Brain microvascular endothelial cell (primary cell): ENCODE measurements around the gene ZNF469.

Source experiments
- DNase-seq: peaks from one replicate; pipeline ENCODE4 v3.0.0-alpha.2; 2020
- H3K27ac ChIP-seq: fragments of 250-450 bp; sonication (Bioruptor Pico); 2 replicates; pipeline ENCODE4 v1.5.1; 2020; ENCODE audit warnings: mild to moderate bottlenecking, moderate library complexity
- H3K27me3 ChIP-seq: fragments of 250-450 bp; sonication (Bioruptor Pico); replicated peaks from 2 replicates; pipeline ENCODE4 v1.5.1; 2020; ENCODE audit warnings: mild to moderate bottlenecking
- H3K36me3 ChIP-seq: fragments of 250-450 bp; sonication (Bioruptor Pico); replicated peaks from 2 replicates; pipeline ENCODE4 v1.5.1; 2020; ENCODE audit warnings: mild to moderate bottlenecking
- H3K4me3 ChIP-seq: 2 replicates; pipeline ENCODE4 v1.5.1; 2011; ENCODE audit warnings: low read depth, mild to moderate bottlenecking, control low read depth, low read length, moderate library complexity
- CTCF ChIP-seq: IDR thresholded peaks from 2 replicates; pipeline ENCODE4 v1.5.1; 2011; ENCODE audit warnings: low read depth, mild to moderate bottlenecking, moderate library complexity, low read length, control low read depth, inconsistent platforms; ENCODE audit errors: missing control alignments
- in situ Hi-C: cut with HindIII; loops from 2 replicates; pipeline ENCODE4 v1.10.0; 2017; ENCODE audit warnings: low sequenced_read_pairs, low pct_ligation_motif_present

Gene ZNF469

DNA sequence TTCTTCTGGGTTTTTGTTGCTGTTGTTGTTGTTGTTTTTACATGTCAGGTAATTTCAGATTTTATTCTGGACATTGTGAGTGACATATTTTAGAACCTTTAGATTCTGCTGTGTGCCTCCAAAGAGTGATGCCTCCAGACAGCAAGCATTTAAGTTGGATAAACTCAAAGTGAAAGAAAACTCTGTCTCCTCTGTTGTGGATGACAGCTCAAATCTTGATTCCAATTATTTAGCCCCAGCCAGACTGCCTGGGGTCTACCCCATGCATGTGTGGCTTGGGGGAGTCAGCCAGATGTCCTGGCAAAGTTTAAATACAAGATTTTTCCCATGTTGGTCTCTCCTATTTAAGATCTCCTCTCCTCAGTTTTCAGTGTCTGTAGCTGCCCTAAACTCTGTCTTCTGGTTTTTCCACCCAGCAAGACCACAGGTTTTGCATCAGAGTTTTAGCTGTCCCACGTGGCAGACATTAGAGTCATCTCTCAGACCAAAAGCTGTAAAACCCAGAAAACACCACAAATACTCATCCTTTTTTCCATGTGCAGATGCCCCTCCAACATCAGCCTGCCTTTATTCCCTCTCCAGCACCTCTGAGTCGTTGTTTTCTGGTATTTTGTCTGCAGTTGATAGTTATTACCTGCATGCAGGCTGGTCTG, 19.4 kb upstream of the ZNF469 start:
- in situ Hi-C loops = no loop called here
- H3K27ac ChIP-seq = no peak overlapping the region
- no peaks in the 10 kb centered on the region for H3K36me3 ChIP-seq
- no peak overlapping the region for H3K4me3 ChIP-seq
- DNase-seq = no peak
- no peaks in the 10 kb centered on the region for H3K27me3 ChIP-seq
- TF ChIP-seq CTCF = no peak

GRCh38 chr16:88365244-88365865, 17.4 kb upstream of the ZNF469 start:
- no peak overlapping the region for H3K27ac ChIP-seq
- no peak overlapping the region for H3K4me3 ChIP-seq
- in situ Hi-C loops = no loop called here
- no peaks in the 10 kb centered on the region for H3K36me3 ChIP-seq
- no peaks in the 10 kb centered on the region for H3K27me3 ChIP-seq
- TF ChIP-seq CTCF = no peak
- no peak for DNase-seq

DNA sequence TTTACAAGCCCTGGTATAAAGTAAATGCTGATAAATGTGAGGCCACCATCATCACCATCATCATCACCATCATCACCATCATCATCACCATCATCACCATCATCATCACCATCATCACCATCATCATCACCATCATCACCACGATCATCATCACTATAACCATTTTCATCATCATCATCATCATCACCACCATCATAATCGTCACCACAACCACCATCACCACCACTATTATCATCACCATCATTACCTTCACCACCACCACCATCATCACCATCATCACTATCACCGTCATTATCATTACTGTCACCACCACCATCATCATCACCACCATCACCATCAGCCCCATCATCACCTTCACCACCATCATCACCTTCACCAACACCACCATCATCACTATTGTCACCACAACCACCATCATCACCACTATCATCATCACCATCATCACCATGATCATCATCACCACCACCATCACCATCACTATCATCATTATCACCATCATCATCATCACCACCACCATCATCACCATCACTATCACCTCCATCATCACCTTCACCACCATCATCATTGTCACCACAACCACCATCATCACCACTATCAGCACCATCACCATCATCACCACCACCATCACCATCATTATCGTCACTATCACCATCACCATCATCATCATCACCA, 16.6 kb upstream of the ZNF469 start:
- in situ Hi-C loops = no loop called here
- Histone ChIP-seq H3K27ac (no peak overlapping the region), H3K4me3 (no peak overlapping the region), H3K27me3 (no peaks in the 10 kb centered on the region), H3K36me3 (no peaks in the 10 kb centered on the region)
- no peak for DNase-seq
- no peak for TF ChIP-seq CTCF

GRCh38 chr16:88366704-88367047, 16.1 kb upstream of the ZNF469 start:
- H3K27ac ChIP-seq = no peak overlapping the region
- no peaks in the 10 kb centered on the region for H3K36me3 ChIP-seq

DNA sequence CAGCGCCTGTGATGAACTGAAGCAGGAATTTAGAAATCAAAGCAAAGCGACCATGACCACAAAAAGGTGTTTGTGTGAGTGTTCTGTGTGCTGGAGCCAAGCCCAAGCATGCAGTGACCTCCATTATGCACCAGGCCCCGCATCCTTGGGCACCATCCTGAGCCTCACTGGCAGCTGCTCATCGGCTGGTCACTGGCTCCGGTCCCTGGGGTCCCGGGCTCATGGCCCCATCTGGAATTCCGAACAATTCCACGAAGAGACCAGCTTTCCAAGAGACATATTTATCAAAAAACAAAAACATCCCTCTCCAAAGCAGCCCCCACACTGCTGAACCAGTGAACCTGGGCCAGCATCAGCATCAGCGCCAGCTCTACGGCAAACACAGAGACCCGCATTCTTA, 15.2 kb upstream of the ZNF469 start:
- no peaks in the 10 kb centered on the region for H3K27me3 ChIP-seq
- no peak for TF ChIP-seq CTCF
- no peak overlapping the region for H3K4me3 ChIP-seq
- DNase-seq = no peak
- H3K36me3 ChIP-seq = no peaks in the 10 kb centered on the region
- in situ Hi-C loops = no loop called here
- no peak overlapping the region for H3K27ac ChIP-seq

More at GRCh38 chr16:88366704-88367047, 16.1 kb upstream of the ZNF469 start:
- no peak for DNase-seq
- no peak for TF ChIP-seq CTCF
- in situ Hi-C loops = no loop called here
- H3K4me3 ChIP-seq = no peak overlapping the region
- H3K27me3 ChIP-seq = no peaks in the 10 kb centered on the region
